ENCODE measurements around the gene DNAI2. TPM values are rescaled to one million over a fixed set of nuclear protein-coding genes. Genes with fewer than 3 reads are reported as not detected.

DNAI2 gene
- total RNA-seq, 1 donor from 2014 or later = not detected

DNA sequence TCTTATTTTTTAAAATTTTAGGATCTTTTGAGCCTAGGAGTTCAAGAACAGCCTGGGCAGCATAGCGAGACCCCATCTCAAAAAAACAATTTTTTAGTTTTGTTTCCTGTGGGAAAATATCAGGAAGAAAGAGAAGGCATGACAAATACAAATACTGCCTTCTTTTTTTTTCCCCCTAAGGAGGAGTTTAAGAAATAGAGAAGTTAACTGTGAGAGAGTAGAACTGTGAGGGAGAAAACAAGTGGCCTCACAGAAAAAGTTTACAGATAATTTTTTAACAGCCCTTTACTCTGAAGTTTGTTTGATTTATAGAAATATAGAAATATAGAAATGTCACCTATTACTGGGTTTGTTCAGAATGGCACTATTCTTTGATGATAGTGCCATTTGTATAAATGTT, 39.5 kb upstream of the DNAI2 start:
- H3K4me3 Mint-ChIP-seq (ENCODE audit: unreplicated experiment) = no peak overlapping the region
- H3K9me3 Mint-ChIP-seq (ENCODE audit: unreplicated experiment) = no peaks in the 10 kb centered on the region
- H3K27ac Mint-ChIP-seq (ENCODE audit: unreplicated experiment) = no peak overlapping the region
- TF ChIP-seq, protein P1, sequence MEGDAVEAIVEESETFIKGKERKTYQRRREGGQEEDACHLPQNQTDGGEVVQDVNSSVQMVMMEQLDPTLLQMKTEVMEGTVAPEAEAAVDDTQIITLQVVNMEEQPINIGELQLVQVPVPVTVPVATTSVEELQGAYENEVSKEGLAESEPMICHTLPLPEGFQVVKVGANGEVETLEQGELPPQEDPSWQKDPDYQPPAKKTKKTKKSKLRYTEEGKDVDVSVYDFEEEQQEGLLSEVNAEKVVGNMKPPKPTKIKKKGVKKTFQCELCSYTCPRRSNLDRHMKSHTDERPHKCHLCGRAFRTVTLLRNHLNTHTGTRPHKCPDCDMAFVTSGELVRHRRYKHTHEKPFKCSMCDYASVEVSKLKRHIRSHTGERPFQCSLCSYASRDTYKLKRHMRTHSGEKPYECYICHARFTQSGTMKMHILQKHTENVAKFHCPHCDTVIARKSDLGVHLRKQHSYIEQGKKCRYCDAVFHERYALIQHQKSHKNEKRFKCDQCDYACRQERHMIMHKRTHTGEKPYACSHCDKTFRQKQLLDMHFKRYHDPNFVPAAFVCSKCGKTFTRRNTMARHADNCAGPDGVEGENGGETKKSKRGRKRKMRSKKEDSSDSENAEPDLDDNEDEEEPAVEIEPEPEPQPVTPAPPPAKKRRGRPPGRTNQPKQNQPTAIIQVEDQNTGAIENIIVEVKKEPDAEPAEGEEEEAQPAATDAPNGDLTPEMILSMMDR (IDR thresholded peaks at IDR 0.05; ENCODE audit: partially characterized antibody, unreplicated experiment) = no peak
- H3K27me3 Mint-ChIP-seq (ENCODE audit: unreplicated experiment) = peaks cover 4% of the 10 kb centered on the region
- no peak for DNase-seq
- peaks cover 7% of the 10 kb centered on the region for H3K4me1 Mint-ChIP-seq (ENCODE audit: low read depth, unreplicated experiment)
- H3K36me3 Mint-ChIP-seq (ENCODE audit: unreplicated experiment) = no peaks in the 10 kb centered on the region

DNA sequence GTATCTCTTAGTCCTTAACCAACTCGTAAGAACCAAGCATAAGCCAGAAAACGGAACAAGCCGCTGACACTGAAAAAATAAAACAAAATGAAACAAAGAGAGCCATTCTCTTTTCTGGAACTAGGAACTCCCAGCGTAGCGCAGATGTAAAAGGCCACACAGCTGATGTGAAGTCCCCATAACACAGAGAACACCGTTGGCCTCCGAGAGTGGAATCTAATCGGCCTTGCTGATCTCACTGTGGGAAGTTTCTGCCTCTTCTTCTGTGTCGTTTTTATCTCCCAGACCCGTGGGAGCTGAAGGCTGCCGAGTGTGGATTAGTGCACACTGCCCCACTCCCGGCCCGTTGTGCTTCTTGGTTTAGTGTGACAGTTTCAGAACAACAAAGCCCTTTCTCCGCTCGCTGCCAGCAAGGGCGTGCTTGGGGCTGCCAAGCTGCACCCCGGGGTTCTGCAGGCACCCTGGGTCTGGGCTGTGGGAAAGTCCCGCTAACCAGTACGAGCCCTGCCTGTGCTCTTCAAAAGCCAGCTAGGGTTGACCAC, 38.9 kb upstream of the DNAI2 start:
- no peak for DNase-seq
- Mint-ChIP-seq H3K9me3 (ENCODE audit: unreplicated experiment) (no peaks in the 10 kb centered on the region), H3K27ac (ENCODE audit: unreplicated experiment) (no peak overlapping the region), H3K4me3 (ENCODE audit: unreplicated experiment) (no peak overlapping the region), H3K27me3 (ENCODE audit: unreplicated experiment) (peaks cover 4% of the 10 kb centered on the region), H3K36me3 (ENCODE audit: unreplicated experiment) (no peaks in the 10 kb centered on the region), H3K4me1 (ENCODE audit: low read depth, unreplicated experiment) (peaks cover 10% of the 10 kb centered on the region)
- TF ChIP-seq, protein P1 (IDR thresholded peaks at IDR 0.05; ENCODE audit: partially characterized antibody, unreplicated experiment) = no peak

DNA sequence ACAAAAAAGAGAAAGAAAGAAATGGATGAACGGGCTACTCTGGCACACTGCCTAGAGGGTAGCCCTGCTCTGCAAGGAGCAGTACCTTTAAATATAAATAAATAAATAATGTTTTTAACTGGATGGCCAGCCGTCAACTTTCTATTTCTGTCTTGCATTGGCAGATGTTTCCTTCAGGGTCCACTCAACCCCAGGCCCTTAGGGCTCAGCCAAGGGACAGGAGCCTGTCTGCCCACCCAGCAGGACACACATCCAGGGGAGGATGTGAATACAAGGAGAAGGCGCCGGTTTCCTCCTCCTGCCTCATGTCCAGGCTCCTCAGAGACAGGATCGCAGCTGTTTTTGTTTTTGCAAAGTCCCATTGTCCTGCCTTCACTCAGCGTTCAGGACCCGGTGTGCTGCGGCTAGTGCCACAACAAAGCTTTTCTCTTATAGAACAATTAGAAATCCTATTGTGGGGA, 38.1 kb upstream of the DNAI2 start:
- TF ChIP-seq, protein P1 (IDR thresholded peaks at IDR 0.05; ENCODE audit: partially characterized antibody, unreplicated experiment) = no peak
- H3K4me3 Mint-ChIP-seq (ENCODE audit: unreplicated experiment) = no peak overlapping the region

DNA sequence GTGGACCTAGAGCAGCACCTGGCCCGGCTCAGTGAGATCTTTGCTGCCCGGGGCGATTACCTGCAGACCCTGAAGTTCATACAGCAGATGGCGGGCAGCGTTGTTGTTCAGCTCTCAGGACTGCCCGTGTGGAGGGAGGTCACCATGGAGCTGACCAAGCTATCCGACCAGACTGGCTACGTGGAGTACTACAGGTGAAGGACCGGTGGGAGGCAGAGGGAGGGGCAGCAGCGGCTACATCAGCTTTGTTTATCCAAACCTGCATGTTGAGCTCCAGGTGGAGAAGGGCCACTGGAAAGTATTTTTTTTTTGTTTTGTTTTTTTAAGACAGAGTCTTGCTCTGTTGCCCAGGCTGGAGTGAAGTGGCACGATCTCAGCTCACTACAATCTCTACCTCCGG, 36.7 kb upstream of the DNAI2 start:
- Mint-ChIP-seq H3K4me3 (ENCODE audit: unreplicated experiment) (no peak overlapping the region), H3K27ac (ENCODE audit: unreplicated experiment) (no peak overlapping the region), H3K36me3 (ENCODE audit: unreplicated experiment) (no peaks in the 10 kb centered on the region), H3K4me1 (ENCODE audit: low read depth, unreplicated experiment) (peaks cover 10% of the 10 kb centered on the region), H3K27me3 (ENCODE audit: unreplicated experiment) (peaks cover 4% of the 10 kb centered on the region), H3K9me3 (ENCODE audit: unreplicated experiment) (no peaks in the 10 kb centered on the region)
- TF ChIP-seq, protein P1 (IDR thresholded peaks at IDR 0.05; ENCODE audit: partially characterized antibody, unreplicated experiment) = no peak
- DNase-seq = no peak

More for the DNA sequence above, 38.1 kb upstream of the DNAI2 start:
- Mint-ChIP-seq H3K9me3 (ENCODE audit: unreplicated experiment) (no peaks in the 10 kb centered on the region), H3K4me1 (ENCODE audit: low read depth, unreplicated experiment) (peaks cover 10% of the 10 kb centered on the region), H3K36me3 (ENCODE audit: unreplicated experiment) (no peaks in the 10 kb centered on the region), H3K27ac (ENCODE audit: unreplicated experiment) (no peak overlapping the region), H3K27me3 (ENCODE audit: unreplicated experiment) (peaks cover 4% of the 10 kb centered on the region)
- DNase-seq = no peak

DNA sequence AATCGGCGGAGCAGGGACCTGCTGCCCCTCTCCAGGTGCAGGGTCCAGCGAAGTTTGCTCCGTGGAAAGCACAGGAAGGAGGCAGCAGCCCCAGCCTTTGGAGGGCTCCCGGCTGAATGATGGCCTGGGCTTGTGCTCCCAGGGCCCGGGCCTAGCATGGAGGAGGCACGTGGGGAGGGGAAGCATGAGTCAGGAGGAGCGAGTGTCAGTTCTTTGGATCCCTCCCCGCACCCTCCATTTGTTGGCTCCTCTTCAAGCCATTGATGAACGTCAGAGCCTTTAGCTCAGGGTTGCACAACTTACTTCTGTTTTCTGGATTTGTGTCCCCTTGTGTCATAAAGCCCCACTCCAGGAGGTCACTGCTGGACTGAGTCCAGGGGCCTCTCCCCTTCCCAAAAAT, 34.9 kb upstream of the DNAI2 start:
- DNase-seq = no peak
- Mint-ChIP-seq H3K27me3 (ENCODE audit: unreplicated experiment) (no peaks in the 10 kb centered on the region), H3K4me1 (ENCODE audit: low read depth, unreplicated experiment) (peaks cover 11% of the 10 kb centered on the region), H3K9me3 (ENCODE audit: unreplicated experiment) (no peaks in the 10 kb centered on the region), H3K36me3 (ENCODE audit: unreplicated experiment) (no peaks in the 10 kb centered on the region), H3K4me3 (ENCODE audit: unreplicated experiment) (no peak overlapping the region), H3K27ac (ENCODE audit: unreplicated experiment) (peak overlapping the region; percentile 48)
- TF ChIP-seq, protein P1 (IDR thresholded peaks at IDR 0.05; ENCODE audit: partially characterized antibody, unreplicated experiment) = no peak

Data from glutamatergic neuron (in vitro differentiated cells).